K562 treated with DMSO at 1 percent for 4 hours (cell line): ENCODE results near the gene PDE3A. TPM values are rescaled to one million over a fixed set of nuclear protein-coding genes. Genes with fewer than 3 reads are reported as not detected.

Experiments
- total RNA-seq: library from RNA; unstranded; fragments of 300-600 nt; gene quantifications from 2 replicates; pipeline ENCODE4 v1.2.3, GENCODE V29; 2022; ENCODE audit not compliant: insufficient read depth

PDE3A gene
- not detected in 2 replicates for total RNA-seq

GRCh38 chr12:20368114-20368650 lies at the start of gene PDE3A:
Gene PDE3A (plus strand): TSS chr12:20368537. CDS start chr12:20369285, 748 bp downstream.

GRCh38 chr12:20695232-20695631 lies 326.9 kb downstream of the PDE3A start, which contains the start of gene SLCO1C1:
Gene SLCO1C1 (plus strand): TSS chr12:20695332. CDS start chr12:20699577, 4,245 bp downstream.

